Lower lobe of right lung (tissue), 2 donors: ENCODE results near the gene VEZF1. TPM values are rescaled to one million over a fixed set of nuclear protein-coding genes. Genes with fewer than 3 reads are reported as not detected.
"Not testable (repeated sequence)": the region's sequence is repeated elsewhere in the genome, so short reads cannot be mapped to it uniquely, and the experiment has no call there.

ENCODE experiments used
- ATAC-seq, 2 donors: fragments of 200-7000 bp; cut with Tn5 transposase; one replicate each; pipeline ENCODE4 v1.9.1; 2020 to 2022; ENCODE audit warnings: mild to moderate bottlenecking in 2 of 2, moderate library complexity in 2 of 2
- DNase-seq: peaks from one replicate; pipeline ENCODE4 v3.0.0-alpha.2; 2020
- H3K27ac ChIP-seq: fragments of 200-600 bp; one replicate; pipeline ENCODE4 v1.8.0; 2022
- H3K27me3 ChIP-seq: fragments of 200-600 bp; one replicate; pipeline ENCODE4 v1.8.0; 2022; ENCODE audit warnings: low read depth
- H3K36me3 ChIP-seq: fragments of 200-600 bp; one replicate; pipeline ENCODE4 v1.8.0; 2022; ENCODE audit warnings: mild to moderate bottlenecking
- H3K4me1 ChIP-seq: fragments of 200-600 bp; one replicate; pipeline ENCODE4 v1.8.0; 2022
- H3K4me3 ChIP-seq: fragments of 200-600 bp; one replicate; pipeline ENCODE4 v1.8.0; 2022; ENCODE audit warnings: mild to moderate bottlenecking
- H3K9me3 ChIP-seq: fragments of 200-600 bp; one replicate; pipeline ENCODE4 v1.8.0; 2022
- intact Hi-C: fragments of 100-400 bp; cut with DNase I; formaldehyde crosslinking; loops from one replicate; pipeline ENCODE4 v1.11.0; 2022
- total RNA-seq: library from RNA; stranded (reverse); fragmentation: NEBNext Ultra II Directional; extraction: Animal tissue kit (Norgen Biotek cat#: 25700); gene quantifications from one replicate; pipeline ENCODE4 v1.2.1, GENCODE V29; 2021
- TF ChIP-seq, protein P1 (sequence below): fragments of 200-600 bp; IDR thresholded peaks from one replicate; pipeline ENCODE4 v1.8.0; 2022; ENCODE audit warnings: antibody characterized with exemption, mild to moderate bottlenecking
- donor health status: DM: no; HTN: yes; CAD: no; lungs with severe emphysema.

VEZF1 gene
- total RNA-seq, 1 donor from 2014 or later: 73.5 TPM

DNA sequence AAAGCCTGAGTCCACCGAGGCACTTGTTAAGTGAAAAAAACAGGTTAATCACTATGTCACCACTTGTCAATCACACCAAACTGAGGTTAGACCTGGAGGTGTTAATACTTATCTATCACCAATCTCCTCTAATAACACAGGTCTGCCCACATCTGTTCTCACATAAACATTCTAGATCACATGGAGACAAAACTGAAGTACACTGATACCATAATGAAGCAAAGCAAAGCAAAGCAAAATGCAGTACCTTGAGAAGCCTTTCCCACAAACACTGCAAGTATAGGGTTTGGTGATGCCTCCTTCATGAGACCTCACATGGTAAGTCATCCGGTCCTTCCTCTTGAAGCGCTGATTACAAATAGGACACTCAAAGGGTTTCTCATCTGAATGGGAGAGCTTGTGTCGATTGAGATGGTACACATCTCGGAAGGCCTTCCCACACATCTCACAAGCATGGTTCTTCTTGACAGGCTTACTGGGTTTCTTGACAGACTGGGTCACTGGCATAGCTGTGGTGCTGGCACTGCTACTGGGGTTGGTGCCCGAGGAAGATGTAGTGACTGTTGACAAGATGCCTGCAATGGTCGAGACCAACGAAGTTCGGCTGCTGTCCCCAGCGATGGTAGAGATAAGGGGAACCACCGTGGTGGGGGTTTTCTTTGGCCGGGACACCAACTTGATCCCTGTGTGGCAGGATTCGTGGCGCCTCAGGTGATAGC lies 5.4 kb downstream of the VEZF1 start:
- Histone ChIP-seq H3K4me1 (peaks cover 63% of the 10 kb centered on the region), H3K4me3 (no peak overlapping the region), H3K27me3 (no peaks in the 10 kb centered on the region), H3K36me3 (peaks cover 58% of the 10 kb centered on the region), H3K9me3 (no peaks in the 10 kb centered on the region), H3K27ac (no peak overlapping the region)
- ATAC-seq (no peak), DNase-seq (no peak)
- TF ChIP-seq, protein P1, sequence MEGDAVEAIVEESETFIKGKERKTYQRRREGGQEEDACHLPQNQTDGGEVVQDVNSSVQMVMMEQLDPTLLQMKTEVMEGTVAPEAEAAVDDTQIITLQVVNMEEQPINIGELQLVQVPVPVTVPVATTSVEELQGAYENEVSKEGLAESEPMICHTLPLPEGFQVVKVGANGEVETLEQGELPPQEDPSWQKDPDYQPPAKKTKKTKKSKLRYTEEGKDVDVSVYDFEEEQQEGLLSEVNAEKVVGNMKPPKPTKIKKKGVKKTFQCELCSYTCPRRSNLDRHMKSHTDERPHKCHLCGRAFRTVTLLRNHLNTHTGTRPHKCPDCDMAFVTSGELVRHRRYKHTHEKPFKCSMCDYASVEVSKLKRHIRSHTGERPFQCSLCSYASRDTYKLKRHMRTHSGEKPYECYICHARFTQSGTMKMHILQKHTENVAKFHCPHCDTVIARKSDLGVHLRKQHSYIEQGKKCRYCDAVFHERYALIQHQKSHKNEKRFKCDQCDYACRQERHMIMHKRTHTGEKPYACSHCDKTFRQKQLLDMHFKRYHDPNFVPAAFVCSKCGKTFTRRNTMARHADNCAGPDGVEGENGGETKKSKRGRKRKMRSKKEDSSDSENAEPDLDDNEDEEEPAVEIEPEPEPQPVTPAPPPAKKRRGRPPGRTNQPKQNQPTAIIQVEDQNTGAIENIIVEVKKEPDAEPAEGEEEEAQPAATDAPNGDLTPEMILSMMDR: no peak
- intact Hi-C loops: no loop called here

DNA sequence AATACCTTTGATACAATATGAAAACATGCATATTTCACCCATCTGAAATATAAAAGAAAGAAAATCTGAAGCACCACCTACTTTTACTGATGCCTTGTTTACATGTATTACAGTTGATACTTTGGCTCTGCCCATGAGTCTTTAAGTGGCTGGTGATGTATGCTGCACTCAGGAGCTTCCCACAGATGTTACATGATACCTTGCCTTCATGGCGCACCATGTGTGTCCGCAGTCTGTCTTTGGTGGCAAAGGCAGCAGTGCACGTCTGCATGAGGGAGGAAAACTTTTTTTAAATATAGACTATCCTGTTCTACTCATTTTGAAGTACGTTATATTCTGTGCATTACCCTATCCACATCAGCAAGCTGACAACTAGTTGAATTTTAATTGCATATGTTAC lies 7.5 kb downstream of the VEZF1 start:
- H3K27me3 ChIP-seq: no peaks in the 10 kb centered on the region
- TF ChIP-seq, protein P1: no peak
- peaks cover 54% of the 10 kb centered on the region for H3K4me1 ChIP-seq
- DNase-seq (no peak), ATAC-seq (no peak)
- H3K4me3 ChIP-seq: no peak overlapping the region
- H3K27ac ChIP-seq: no peak overlapping the region
- H3K36me3 ChIP-seq: peaks cover 79% of the 10 kb centered on the region
- no peaks in the 10 kb centered on the region for H3K9me3 ChIP-seq
- intact Hi-C loops: no loop called here

DNA sequence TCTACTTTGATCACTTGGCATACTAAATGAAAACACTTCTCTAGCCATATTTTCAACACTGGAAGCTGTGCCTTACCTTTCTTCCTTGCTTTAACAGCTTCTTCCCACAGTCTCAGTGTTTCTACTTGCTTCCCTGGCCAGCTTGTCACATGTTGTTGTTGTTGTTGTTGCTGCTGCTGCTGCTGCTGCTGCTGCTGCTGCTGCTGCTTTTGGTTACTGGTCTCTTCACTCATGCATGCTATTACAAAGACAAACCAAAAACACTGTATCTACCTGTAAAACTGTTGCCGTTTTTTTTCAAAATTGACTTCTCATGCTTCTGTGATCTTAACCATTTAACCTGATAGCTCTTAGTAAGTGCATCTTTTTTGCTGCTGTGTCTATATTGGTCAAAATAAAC lies 9.0 kb downstream of the VEZF1 start:
- Histone ChIP-seq H3K4me1 (peaks cover 50% of the 10 kb centered on the region), H3K27ac (no peak overlapping the region), H3K27me3 (no peaks in the 10 kb centered on the region), H3K36me3 (peaks cover 93% of the 10 kb centered on the region), H3K9me3 (no peaks in the 10 kb centered on the region), H3K4me3 (no peak overlapping the region)
- no peak for DNase-seq
- intact Hi-C loops: no loop called here
- TF ChIP-seq, protein P1: no peak
- ATAC-seq: no peak

DNA sequence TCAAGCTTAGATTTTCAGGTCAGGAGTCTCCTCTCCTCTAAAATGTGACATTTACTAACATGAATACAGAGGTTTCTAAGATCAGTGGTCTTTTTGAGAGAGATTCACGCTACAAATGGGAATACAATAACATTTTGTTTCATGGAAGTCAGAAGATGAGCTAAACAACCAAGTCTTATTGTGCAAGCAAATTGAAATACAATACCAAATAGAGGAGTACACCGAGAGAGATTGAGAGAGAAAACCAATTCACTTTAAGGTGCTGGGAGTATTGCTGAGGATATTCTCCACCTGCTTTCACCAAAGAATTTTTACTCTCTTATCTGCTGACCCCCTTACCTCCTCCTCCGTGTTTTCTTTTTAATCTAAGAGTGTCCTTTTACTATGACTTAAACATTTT lies 11.5 kb downstream of the VEZF1 start:
- peaks cover 25% of the 10 kb centered on the region for H3K4me1 ChIP-seq
- intact Hi-C loops: no loop called here
- no peaks in the 10 kb centered on the region for H3K27me3 ChIP-seq
- TF ChIP-seq, protein P1: no peak
- peaks cover 100% of the 10 kb centered on the region for H3K36me3 ChIP-seq
- no peaks in the 10 kb centered on the region for H3K9me3 ChIP-seq
- no peak overlapping the region for H3K4me3 ChIP-seq
- DNase-seq (no peak), ATAC-seq (no peak)
- no peak overlapping the region for H3K27ac ChIP-seq

DNA sequence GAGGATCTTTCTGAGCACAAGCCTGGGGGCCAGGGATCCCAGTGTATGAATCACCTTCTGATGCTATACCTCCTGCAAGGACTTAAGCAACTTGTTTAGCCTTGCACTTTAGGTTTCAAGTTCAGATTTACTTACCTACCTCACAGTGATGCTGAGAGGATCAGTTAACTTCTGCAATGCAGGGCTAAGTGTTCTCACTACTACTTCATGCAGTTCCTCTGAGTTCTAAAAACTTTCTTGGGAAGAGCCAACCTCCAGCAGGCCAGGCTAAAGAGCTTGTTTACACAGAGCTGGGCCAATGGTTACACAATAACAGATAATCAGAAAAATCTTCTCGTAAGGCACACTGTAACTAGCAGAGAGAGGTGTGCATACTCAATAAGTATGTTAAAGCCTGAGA lies 13.0 kb downstream of the VEZF1 start:
- Histone ChIP-seq H3K36me3 (peaks cover 85% of the 10 kb centered on the region), H3K27me3 (no peaks in the 10 kb centered on the region), H3K27ac (no peak overlapping the region), H3K4me3 (no peak overlapping the region), H3K4me1 (peaks cover 14% of the 10 kb centered on the region), H3K9me3 (no peaks in the 10 kb centered on the region)
- intact Hi-C loops: no loop called here
- DNase-seq (no peak), ATAC-seq (peak; percentile 77 to 78)
- TF ChIP-seq, protein P1: no peak

DNA sequence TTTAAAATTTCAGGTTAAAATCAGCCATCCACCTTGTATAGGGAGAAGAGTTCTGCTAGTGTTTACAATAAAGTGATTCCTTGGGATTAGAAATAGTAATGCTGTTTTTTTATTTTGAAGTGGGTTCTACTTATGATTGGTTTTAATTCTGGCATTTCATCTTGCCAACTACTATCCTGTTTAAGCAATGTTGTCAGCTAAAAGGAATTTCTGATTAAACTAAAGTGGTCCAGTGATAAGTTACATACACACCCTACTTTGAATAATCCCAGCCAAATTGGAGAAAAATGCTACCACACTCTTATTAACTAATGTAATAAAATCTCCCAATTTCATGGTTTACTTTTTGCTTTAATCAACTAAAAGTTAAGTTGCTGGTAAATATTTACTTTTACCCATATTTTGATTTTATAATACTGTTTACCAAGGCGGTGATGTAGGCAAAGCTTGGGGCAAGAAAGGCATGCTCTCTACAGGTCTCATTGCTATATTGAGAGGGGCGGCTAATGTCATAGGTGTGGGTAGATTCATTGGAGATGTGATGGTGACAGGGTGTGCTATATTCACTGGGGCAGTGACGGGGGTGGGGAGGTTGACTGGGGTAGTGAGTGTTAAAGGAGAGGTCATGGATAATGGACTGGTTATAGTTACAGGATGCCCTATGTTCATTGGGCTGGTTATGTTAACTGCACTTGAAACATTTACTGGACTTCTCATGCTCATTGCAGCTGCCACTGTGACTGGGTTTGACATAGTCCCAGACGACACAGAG lies 13.8 kb downstream of the VEZF1 start:
- Histone ChIP-seq H3K36me3 (peaks cover 77% of the 10 kb centered on the region), H3K4me1 (peaks cover 14% of the 10 kb centered on the region)
- peak in 1 of 2 donors; percentile 45 for ATAC-seq
- DNase-seq, H3K9me3 ChIP-seq, H3K27ac ChIP-seq, H3K4me3 ChIP-seq, intact Hi-C loops, H3K27me3 ChIP-seq: not testable (repeated sequence)
